Activated CD8-positive, alpha-beta memory T cell treated with anti-CD3 and anti-CD28 coated beads, Interleukin-2, amount 50 U/mL, for 4 hours (primary cell): ENCODE data around the gene CCDC178.
"Not testable (repeated sequence)": the region's sequence is repeated elsewhere in the genome, so short reads cannot be mapped to it uniquely, and the experiment has no call there.

Experiments
- DNase-seq: peaks from one replicate; pipeline ENCODE4 v3.0.0-alpha.2; 2020

CCDC178 gene

DNA sequence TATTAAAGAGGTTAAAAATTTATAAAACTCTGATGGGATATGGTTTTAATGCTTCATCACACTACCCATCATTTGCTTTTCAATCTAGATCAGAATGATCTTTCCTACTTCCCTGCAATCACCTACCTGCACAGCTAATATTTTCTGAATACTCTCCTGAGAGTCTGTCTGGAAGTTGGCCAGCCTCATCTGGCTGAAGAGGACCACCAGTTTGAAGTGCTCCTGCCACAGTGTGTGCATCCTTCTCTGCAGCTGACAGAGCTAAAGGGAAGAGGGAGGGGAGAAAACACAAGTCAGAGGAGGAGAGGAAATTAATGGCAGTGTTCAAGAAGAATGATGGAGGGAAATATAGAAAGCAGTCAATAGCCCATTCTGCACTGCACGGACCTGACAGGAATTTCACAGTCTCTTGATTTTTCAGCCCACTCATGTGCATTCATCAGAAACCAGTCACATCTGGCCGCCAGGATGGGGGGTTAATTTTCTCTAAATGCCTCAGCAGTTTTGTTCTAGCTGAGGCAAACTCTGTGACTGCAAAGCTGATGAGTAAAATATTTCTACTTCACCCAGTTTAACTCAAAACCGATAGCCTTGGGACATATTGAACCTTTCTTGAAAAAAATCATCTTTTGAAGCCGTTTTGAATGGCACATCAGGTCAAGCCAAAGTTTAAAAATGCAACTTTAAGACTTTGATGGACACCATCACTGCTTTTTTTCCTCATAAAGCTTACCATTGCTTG is 465.9 kb downstream of the CCDC178 start:
- DNase-seq: no peak

DNA sequence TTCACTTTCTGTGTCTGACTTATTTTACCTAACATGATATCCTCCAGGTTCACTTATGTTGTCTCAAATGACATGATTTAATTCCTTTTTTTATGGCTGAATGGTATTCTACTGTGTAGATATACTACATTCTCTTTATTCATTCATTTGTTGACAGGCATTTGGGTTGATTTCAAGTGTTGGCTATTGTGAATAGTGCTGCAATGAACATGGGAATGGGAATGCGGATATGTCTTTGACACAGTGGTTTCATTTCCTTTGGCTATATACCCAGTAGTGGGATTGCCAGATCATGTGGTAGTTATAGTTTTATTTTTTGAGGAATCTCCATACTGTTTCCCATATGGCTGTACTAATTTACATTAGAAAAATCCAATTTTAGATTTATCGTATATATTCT is 472.3 kb downstream of the CCDC178 start:
- no peak for DNase-seq

DNA sequence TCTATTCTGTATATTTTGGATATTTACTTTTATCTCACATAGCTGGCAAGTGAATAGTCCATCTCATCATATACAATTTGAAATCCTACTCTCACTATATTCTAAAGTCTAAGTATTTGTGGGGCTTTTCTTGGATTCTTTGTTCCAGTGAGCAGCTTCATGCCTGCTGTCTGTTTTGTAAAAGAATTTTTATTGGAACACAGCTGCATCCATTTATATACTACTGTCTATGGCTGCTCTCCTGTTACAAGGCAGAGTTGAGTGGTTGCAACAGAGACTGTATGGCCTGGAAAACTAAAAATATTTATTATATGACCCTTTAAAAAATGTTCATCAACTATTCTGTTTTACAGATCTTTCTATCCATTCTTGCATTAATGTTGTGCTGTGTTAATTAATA is 474.4 kb downstream of the CCDC178 start:
- no peak for DNase-seq

DNA sequence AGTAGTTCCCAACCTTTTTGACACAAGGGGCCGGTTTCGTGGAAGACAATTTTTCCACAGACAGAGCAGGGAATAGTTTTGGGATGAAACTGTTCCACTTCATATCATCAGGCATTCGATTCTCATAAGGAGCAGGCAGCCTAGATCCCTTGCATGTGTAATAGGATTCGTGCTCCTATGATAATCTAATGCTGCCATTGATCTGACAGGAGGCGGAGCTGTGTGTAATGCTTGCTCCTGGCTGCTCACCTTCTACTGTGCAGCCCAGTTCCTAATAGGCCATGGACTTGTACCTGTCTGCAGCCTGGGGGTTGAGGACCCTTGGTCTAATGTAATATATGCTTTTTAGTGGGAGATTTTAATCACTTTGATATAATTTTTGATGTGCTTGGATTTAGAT is 479.0 kb downstream of the CCDC178 start:
- DNase-seq: no peak

DNA sequence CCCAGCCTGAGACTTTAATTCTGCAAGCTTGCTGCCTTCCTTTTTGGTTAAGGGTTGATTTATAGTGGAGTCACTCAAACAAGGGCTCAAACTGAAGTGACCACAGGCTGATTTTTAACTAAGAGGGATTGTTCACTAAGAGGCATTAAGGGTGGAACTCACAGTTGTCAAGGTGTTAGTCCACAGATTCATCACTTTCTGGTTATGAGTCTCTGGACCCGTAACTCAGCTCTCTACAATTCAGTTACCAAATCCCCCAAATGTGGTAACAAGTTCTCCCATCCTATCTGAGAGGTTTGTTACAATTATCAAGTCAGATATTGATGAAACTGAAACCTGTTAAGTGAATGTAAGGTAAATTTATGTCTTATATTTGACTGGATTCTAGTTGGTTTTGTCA is 481.8 kb downstream of the CCDC178 start:
- no peak for DNase-seq

DNA sequence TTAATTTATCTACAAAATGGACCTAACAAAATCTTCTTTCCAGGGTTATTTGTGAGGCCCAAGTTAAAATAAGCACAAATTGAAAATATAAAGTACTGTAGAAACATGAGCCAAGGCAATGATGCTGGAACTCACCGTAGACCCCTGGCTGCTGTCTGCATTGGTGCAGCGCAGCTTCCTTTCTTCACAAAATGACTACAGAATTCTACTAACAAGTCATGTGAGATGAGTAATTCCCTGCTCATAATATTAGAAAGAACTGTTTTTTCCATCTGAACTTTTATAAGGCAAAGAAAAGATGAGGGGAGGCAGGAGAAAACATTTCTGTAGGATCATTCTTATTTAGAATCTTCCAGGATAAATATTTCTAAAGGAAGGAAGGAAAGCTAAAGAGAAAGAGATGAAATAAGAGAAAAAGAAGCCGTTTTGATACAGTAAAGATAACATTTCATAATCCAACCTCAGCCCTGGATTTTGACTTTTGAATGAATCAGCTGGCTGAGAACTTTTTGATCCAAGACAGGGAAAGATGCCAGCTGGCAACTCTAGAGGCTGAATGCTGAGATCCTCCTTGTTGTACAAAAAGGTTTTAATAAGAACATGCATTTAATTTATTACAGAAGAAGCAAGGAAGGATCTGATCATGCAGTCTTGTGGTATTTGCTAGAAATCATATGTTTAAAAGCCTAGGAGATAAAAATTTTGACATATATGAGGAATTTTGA is 483.8 kb downstream of the CCDC178 start:
- DNase-seq: no peak

DNA sequence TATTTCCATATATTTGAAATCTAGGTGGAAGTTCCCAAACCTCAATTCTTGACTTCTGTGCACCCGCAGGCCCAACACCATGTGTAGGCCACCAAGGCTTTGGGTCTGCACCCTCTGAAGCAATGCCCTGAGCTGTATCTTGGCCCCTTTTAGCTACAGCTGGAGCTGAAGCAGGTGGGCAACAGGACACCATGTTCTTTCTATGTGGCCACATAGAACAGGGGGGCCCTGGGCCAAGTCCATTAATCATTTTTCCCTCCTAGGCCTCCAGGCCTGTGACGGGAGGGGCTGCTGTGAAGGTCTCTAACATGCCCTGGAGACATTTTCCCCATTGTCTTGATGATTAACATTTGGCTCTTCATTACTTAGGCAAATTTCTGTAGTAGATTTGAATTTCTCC is 488.2 kb downstream of the CCDC178 start:
- DNase-seq: not testable (repeated sequence)

DNA sequence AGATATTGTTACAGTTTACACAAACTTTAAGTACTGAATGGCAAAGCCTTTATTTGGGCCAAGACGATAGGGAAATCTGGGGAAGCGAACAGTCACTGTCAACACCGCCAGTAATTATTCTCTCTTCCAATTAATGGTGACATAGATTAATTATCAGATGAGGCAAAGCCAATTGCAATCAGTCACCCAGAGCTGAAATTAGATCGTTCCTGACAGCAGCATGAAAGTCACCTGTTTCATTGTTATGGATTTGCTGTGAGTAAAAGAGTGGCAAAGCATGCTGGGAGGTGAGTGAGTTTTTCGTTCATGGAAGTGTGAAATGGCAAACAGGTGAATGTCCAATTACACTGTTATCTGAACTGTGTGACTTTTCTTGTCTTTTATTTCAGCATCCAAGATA is 502.9 kb downstream of the CCDC178 start:
- no peak for DNase-seq

DNA sequence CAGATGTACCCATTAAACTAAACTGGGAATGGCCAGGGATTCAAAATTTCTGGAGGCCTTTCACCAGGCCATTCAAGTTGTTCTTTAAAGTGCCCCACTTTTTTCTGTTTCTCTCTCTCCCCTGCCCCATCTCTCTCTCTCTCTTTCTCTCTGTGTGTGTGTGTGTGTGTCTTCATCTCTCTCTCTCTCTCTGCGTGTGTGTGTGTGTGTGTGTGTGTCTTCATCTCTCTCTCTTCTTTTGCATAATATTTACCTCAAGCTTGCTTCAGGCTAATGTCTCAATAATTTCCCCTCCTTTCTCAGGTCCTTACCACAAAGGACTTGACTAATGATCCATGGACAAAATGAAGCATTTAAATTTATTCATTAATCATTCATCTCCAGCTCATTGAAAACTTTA is 503.5 kb downstream of the CCDC178 start:
- no peak for DNase-seq

DNA sequence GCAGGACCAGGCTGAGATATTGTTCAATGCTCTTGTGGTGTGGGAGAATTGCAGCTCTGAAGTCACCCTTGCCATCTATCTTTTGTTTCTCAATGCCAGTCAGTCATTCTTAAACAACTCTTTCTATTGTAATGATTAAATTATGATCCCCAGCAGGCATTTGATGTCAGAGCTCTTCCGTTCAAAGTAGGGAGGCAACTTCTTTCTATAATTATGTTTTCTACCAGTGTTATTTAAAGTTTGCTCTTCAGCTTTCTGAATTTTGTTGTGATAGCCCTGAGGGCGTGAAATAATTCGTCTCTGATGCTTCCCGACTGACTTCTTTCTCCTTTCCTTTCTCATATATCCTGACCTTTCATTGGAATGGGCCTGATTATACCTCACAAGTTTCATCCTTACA is 506.3 kb downstream of the CCDC178 start:
- DNase-seq: no peak

DNA sequence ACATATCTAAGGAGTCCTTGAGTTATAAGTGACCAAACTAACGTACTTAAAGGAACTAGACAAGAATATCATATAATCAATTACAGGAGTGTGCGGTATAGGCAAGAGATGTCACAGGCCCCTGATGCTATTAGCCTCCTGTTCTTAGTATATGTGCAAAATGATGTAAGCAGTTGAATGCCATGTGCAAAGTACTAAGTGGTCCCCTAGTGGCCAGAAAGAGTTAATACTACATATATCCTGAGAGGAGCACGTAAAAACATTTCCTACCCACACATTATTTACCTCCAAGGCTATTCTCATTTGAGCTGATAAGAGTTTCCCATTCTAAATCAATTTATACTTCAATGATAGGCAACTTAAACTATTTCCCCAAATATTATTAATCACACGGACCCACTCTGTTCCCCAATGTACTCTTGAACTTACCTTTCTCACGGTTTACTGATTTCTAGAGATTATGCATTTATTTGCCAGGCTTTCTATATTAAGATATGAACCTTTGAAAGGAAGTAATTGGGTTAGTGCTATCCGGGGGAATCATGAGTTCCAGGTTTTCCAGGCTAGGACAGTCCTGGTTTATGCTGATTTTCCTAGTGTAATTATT is 509.7 kb downstream of the CCDC178 start:
- DNase-seq: no peak

DNA sequence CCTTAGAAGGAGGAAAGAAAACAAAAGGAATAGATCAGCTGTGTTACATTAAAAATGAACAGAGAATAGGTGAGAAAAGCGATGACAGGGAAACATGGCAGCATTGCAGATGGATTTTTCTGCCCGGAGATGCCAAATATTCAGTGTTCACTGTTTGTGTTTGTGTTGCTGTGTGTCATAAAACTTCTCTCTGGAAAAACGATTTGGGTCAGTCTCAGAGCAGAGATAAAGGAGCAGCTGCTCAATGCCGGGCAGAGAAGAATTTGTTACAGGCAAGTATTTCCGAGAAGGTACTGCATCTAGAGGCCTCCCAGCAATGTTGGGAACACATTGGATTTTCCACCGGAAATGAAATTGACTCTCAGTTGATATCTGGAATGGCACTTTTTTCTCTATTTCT is 511.3 kb downstream of the CCDC178 start:
- DNase-seq: no peak

DNA sequence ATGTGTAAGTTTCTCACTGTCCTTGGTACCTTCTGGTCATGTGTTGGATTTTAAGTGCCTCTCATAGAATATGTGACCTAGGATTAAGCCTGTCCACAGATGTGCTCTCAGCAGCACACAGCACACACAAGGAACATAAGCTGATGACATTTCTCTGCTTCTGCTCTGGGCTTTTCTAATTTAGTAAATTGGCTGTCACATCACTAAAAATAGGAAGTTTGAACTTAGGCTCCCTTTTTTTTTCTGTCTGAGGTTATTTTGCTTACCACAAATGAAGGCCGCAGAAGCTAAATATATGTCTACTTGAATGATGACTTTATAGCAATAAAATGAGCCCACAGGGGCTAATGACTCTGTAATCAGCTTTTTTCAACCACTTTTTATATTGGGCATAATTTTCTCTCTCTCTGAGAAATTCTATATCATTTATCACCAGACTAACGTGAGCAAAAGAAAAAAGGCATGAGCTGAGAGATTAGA is 517.5 kb downstream of the CCDC178 start:
- no peak for DNase-seq

DNA sequence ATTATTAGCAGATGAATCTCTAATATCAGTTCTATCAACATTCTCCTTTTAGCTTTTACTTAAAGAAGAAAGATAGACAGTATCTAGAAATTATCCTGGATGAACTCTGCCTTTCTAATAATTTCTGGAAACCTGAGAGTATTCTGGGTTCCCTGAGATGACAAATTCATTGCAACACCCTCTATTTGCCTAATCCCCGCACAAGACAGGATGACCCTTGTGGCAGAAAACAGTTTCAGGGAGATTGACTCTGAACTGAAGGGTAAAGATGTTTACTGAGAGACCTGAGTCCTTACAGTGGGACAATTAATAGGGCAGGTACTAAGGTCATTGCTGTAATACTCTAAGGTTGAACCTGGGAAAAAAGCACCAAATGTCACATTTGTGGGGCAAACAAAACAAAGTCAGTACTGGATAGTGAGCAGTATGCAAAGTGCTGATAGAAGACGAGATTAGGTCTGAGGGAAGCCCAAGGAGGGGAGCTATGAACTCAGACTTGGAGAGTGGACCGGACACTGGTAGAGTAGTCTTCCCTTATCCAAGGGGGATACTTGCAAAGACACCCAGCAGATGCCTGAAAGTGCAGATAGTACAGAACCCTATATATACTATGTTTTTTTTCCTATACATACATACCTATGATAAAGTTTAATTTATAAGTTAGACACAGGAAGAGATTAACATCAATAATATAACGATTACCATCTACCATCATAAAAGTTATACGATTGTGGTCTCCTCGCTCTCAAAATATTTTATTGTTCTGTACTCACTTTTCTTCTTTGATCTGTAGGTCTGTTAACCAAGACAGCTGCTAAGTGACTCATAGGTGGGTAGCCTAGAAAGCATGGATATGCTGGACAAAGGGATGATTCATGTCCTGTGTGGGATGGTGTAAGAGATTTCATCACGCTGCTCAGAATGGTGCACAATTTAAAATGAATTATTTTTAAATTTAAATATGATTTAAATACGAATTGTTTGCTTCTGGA is 519.4 kb downstream of the CCDC178 start:
- DNase-seq: no peak

DNA sequence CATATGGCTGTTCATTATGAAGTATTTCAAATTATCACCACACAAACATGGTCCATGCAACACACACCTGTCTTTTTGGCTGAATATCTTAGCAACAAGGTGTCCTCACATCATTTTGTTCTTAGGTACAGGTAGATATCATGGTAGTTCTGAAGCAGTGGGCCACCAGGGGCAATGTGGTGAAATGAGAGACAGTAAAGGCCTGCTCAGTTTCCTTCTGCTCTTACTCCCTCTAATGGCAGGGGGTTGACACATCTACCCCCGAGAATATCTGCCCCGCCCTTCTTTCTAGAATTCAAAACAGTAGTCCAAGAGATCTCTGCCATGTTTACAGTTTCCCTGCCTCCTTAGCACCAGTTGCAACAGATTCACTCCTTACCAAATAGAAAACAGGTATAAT is 520.7 kb downstream of the CCDC178 start:
- no peak for DNase-seq

DNA sequence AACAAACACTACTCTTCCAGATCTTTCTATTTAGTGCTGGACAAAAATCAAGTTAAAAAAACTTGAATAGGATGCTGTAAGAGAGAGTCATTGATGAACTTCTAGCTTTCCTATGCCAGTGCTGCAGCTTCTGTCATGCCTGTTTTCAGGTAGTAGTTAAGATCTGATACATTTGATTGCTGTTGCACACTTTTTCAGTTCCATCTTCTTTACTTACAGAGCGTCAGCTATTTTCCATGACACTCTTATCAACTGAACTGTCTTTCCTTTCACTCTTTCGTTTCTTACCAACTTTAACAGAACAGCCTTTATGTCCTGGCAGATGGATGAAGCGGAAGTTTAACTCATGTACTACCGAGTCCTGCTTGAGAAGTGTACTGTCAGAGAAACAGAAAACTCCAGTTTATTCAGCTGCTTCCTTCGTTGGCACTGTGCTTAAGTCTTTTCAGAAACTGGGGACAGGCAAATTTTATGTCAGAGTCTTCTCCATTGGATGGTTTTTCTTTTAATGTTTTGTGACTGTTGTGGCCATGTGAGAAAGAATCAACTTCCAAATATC is 521.8 kb downstream of the CCDC178 start:
- no peak for DNase-seq

DNA sequence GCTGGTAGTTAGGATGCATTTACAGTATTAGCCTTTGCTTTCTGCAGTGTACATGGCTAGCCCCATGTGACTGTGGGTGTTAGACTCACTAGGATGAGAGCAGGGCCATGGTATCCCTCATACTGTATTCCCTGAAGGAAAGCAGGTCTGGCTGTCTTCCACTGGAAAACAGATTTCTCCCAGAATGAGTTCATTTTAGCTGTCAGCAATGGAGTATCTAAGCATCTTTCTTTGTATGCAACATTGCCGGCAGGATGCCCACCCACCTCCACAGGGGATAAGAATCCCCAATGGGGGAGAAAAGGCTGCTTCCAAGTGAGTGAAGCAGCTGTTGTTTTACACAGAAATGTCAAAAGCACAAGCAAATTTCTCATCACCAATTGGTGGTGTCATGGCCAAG is 525.0 kb downstream of the CCDC178 start:
- DNase-seq: no peak

DNA sequence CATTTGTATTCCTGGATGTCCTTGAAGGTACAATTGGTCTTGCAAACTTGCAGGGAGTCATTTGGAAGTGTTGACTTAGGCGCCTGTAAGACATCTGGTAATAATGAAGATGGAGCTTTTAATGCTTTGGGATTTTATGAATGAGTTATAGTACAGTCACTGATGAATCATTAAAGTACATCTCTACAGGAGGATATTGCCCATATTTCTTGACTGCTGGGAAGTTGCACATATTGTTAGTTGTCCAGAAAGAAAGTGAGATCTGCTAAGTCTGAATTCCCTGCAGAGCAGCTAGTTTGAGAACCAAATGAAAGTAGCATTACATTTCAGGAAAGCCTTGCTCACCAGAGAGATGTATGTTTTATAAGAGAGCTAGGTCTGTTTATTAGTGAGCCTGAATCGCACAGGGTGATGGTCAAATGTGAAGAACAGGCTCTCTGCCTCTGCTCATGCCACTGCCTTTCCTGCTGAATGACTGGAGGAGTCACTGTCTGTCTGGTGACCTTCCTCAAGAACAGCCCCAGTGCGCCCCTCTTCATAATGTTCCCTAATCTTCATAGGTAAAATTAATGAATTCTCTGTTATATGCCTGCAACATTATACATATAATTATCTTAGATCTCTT is 528.7 kb downstream of the CCDC178 start:
- no peak for DNase-seq

DNA sequence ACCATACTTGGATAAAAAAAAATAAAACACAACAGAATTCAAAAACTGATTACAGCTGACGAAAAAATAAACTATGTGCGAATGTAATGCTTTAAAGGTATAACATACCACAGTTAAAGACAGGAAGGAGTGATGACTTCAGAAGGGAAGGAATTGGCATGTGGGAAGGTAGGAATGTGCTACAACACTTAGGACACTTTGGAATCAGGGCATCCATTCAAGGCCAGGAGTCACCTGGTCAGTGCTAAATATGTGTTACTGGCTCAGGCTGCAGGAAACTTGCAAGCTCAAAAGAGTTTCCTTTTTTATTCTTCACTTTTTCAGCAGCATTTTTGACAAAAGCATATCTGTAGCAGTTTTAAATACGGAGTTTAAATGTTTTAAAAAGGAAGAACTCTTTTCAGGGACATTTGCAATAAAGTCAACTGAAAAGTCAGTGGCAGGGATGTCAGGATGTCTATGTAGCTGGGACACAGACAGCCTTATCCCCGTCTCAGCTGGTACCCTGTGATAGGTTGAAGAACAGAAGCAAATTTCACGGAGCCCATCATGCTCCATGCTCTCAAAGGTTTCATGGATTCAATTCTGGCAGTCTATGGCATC is 529.7 kb downstream of the CCDC178 start:
- no peak for DNase-seq

DNA sequence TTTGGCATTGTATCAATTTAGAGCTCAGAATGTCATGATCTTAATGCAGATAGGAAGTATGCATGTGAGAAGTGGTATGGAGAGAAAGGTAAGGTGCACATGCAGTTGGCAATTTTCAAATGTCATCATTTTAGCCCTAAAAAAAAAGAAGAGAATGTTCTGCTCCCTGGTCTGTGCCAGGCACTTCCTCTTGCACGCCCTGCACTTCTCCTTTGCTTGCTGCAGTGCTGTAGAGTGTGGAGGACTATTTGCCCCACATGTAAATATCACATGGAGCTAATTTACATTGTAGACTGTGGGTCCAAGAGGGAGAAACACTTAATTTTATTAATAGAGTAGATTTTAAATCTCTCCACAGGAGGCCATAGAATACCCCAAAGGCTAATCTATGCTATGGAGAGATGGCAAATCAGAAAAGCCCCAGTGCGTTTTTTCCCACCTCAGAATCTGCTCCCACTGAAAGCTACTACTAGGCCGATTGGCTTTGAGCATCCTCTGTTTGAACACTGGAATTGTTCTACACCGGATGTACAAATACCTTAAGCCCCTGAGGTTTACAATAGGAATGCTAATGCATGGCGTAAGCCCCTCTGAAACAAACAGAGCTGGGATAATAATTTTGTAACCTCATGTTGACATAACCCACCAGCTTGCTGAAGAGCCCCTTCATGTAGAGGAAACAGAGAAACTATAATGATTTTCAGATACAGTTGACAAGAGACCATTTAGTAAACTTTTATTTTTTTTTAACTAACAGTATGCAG is 530.5 kb downstream of the CCDC178 start:
- no peak for DNase-seq

DNA sequence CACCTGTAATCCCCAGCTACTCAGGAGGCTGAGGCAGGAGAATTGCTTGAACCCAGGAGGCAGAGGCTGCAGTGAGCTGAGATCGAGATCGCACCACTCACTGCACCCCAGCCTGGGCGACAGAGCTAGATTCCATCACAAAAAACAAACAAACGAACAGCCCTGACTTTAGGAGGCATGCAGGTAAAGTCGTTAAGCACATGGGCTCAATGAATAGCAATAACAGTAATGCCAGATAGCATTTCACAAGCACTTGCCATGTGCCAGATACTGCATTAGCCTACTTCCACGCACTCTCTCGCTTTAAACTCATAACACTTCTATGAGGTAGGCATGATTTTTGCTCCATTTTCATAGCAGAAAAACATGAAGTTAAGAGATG is 532.1 kb downstream of the CCDC178 start:
- DNase-seq: no peak
